Measurements from ENCODE around the gene CPED1.

Gene CPED1

GRCh38 chr7:121322460-121322859 lies 333.9 kb downstream of the CPED1 start:
- H3K9me2 ChIP-seq (replicated peaks; ENCODE audit: insufficient read depth, low read length): no peaks in the 10 kb centered on the region
- H3K27me3 ChIP-seq (replicated peaks; ENCODE audit: insufficient read depth, low read length): no peaks in the 10 kb centered on the region
- H3K9me3 ChIP-seq (replicated peaks; ENCODE audit: insufficient read depth, low read length): no peaks in the 10 kb centered on the region
- DNase-seq: no peak
- no peak overlapping the region for H3K27ac ChIP-seq (ENCODE audit: low read length)
- no peak for TF ChIP-seq EZH2phosphoT487 (IDR thresholded peaks at IDR 0.05; ENCODE audit: low read length)
- TF ChIP-seq CTCF (IDR thresholded peaks at IDR 0.05; ENCODE audit: low read length): no peak
- TF ChIP-seq EZH2 (optimal IDR thresholded peaks at IDR 0.05; ENCODE audit: low read depth, low read length): no peak
- no peak overlapping the region for H3K4me3 ChIP-seq (ENCODE audit: low read length)
- H3F3A ChIP-seq (ENCODE audit: insufficient read depth, low read length): no peaks in the 10 kb centered on the region
- H3K79me2 ChIP-seq (ENCODE audit: low read length): no peaks in the 10 kb centered on the region
- no peaks in the 10 kb centered on the region for H3K36me3 ChIP-seq (replicated peaks; ENCODE audit: insufficient read depth, low read length)
- no peak overlapping the region for H2AFZ ChIP-seq (ENCODE audit: low read length)
- H3K9ac ChIP-seq (ENCODE audit: low read length): no peak overlapping the region
- H4K20me1 ChIP-seq (ENCODE audit: insufficient read depth, low read length): no peaks in the 10 kb centered on the region
- no peaks in the 10 kb centered on the region for H3K4me1 ChIP-seq (ENCODE audit: low read length)
- H3K4me2 ChIP-seq (ENCODE audit: low read depth, low read length): no peak overlapping the region

- TF ChIP-seq EZH2phosphoT487 (IDR thresholded peaks at IDR 0.05; ENCODE audit: low read length) (no peak), EZH2 (optimal IDR thresholded peaks at IDR 0.05; ENCODE audit: low read depth, low read length) (no peak), CTCF (IDR thresholded peaks at IDR 0.05; ENCODE audit: low read length) (no peak)
- H3F3A ChIP-seq (ENCODE audit: insufficient read depth, low read length): no peaks in the 10 kb centered on the region
- H3K9me2 ChIP-seq (replicated peaks; ENCODE audit: insufficient read depth, low read length): no peaks in the 10 kb centered on the region
- no peaks in the 10 kb centered on the region for H3K36me3 ChIP-seq (replicated peaks; ENCODE audit: insufficient read depth, low read length)
- no peaks in the 10 kb centered on the region for H3K79me2 ChIP-seq (ENCODE audit: low read length)
- H3K4me3 ChIP-seq (ENCODE audit: low read length): no peak overlapping the region
- H3K9ac ChIP-seq (ENCODE audit: low read length): no peak overlapping the region
- H3K27me3 ChIP-seq (replicated peaks; ENCODE audit: insufficient read depth, low read length): no peaks in the 10 kb centered on the region
- no peak overlapping the region for H3K4me2 ChIP-seq (ENCODE audit: low read depth, low read length)
- H3K4me1 ChIP-seq (ENCODE audit: low read length): no peaks in the 10 kb centered on the region
- no peak overlapping the region for H3K27ac ChIP-seq (ENCODE audit: low read length)
- no peaks in the 10 kb centered on the region for H3K9me3 ChIP-seq (replicated peaks; ENCODE audit: insufficient read depth, low read length)
- DNase-seq: no peak
- no peak overlapping the region for H2AFZ ChIP-seq (ENCODE audit: low read length)
- no peaks in the 10 kb centered on the region for H4K20me1 ChIP-seq (ENCODE audit: insufficient read depth, low read length)
Measured at GRCh38 chr7:121323515-121324302, 335.2 kb downstream of the CPED1 start.

- Histone ChIP-seq H3K9me2 (replicated peaks; ENCODE audit: insufficient read depth, low read length) (no peaks in the 10 kb centered on the region), H3K36me3 (replicated peaks; ENCODE audit: insufficient read depth, low read length) (no peaks in the 10 kb centered on the region), H4K20me1 (ENCODE audit: insufficient read depth, low read length) (no peaks in the 10 kb centered on the region), H3K4me2 (ENCODE audit: low read depth, low read length) (no peak overlapping the region), H3K4me3 (ENCODE audit: low read length) (no peak overlapping the region), H3K9ac (ENCODE audit: low read length) (no peak overlapping the region), H3K27me3 (replicated peaks; ENCODE audit: insufficient read depth, low read length) (peaks cover 20% of the 10 kb centered on the region), H3K79me2 (ENCODE audit: low read length) (no peaks in the 10 kb centered on the region), H2AFZ (ENCODE audit: low read length) (no peak overlapping the region), H3K9me3 (replicated peaks; ENCODE audit: insufficient read depth, low read length) (no peaks in the 10 kb centered on the region), H3F3A (ENCODE audit: insufficient read depth, low read length) (no peaks in the 10 kb centered on the region), H3K27ac (ENCODE audit: low read length) (no peak overlapping the region), H3K4me1 (ENCODE audit: low read length) (no peaks in the 10 kb centered on the region)
- TF ChIP-seq CTCF (IDR thresholded peaks at IDR 0.05; ENCODE audit: low read length) (no peak), EZH2phosphoT487 (IDR thresholded peaks at IDR 0.05; ENCODE audit: low read length) (no peak), EZH2 (optimal IDR thresholded peaks at IDR 0.05; ENCODE audit: low read depth, low read length) (no peak)
- DNase-seq: no peak
Measured at GRCh38 chr7:121327671-121328070, 339.2 kb downstream of the CPED1 start.
